ENCODE measurements around the gene TULP1. TPM values are rescaled to one million over a fixed set of nuclear protein-coding genes. Genes with fewer than 3 reads are reported as not detected.

TULP1 gene
- total and polyA plus RNA-seq, 2 of the 13 experiments (the other 11 are each of a cell fraction or from before 2014, with no cell fraction given), result not detected

GRCh38 chr6:35512006-35512405 is 690 bp downstream of the TULP1 start:
- DNase-seq (ENCODE audit: low spot score), result no peak

More at GRCh38 chr6:35512006-35512405, 690 bp downstream of the TULP1 start:
- H3K36me3 ChIP-seq (replicated peaks in 1 of 2; ENCODE audit: control insufficient read depth in 1 of 2, insufficient read depth in 2 of 2, low read length in 2 of 2), result no peaks in the 10 kb centered on the region
- H3K9me3 ChIP-seq (ENCODE audit: low read length), result no peaks in the 10 kb centered on the region
- no peaks in the 10 kb centered on the region for H3K4me1 ChIP-seq (ENCODE audit: insufficient read depth, low read length)
- in situ Hi-C loops (cut with HindIII; ENCODE audit: extremely low pct_ligation_motif_present, low pct_unique_long_range_greater_than_20kb), result no loop called here
- 33% methylated on average over 23 of the region's 26 CpGs for WGBS (ENCODE audit: low lambda C conversion rate)
- H3K9ac ChIP-seq (ENCODE audit: insufficient read depth, low read depth, low read length), result no peak overlapping the region
- ATAC-seq (no peak), FAIRE-seq (no peak)
- H2AFZ ChIP-seq (ENCODE audit: low read length), result no peak overlapping the region
- no peak overlapping the region for H3K27ac ChIP-seq (ENCODE audit: extremely low read length, insufficient read depth, low read length)
- peaks cover 2 to 60% of the 10 kb centered on the region in 2 experiments; a peak in 4 of 5 replicates for H3K27me3 ChIP-seq (ENCODE audit: control insufficient read depth in 1 of 2, insufficient read depth in 2 of 2, low read length in 2 of 2)
- TF ChIP-seq KAT8 (CRISPR knock-in tag; IDR thresholded peaks at IDR 0.05), result no peak
- no peak for TF ChIP-seq SMYD3 (CRISPR knock-in tag; IDR thresholded peaks at IDR 0.05)
- TF ChIP-seq ZBED4 (CRISPR knock-in tag; IDR thresholded peaks at IDR 0.05; ENCODE audit: borderline replicate concordance), result no peak
- no peak for TF ChIP-seq ISL2 (CRISPR knock-in tag; IDR thresholded peaks at IDR 0.05)
- no peak for TF ChIP-seq SNAPC4 (CRISPR knock-in tag; IDR thresholded peaks at IDR 0.05)
- no peak for TF ChIP-seq ZNF329 (CRISPR knock-in tag; IDR thresholded peaks at IDR 0.05; ENCODE audit: low read depth)
- no peak for TF ChIP-seq MAFG (CRISPR knock-in tag; IDR thresholded peaks at IDR 0.05)
- no peak for TF ChIP-seq YEATS4 (CRISPR knock-in tag; IDR thresholded peaks at IDR 0.05; ENCODE audit: borderline replicate concordance)
- no TSS peak for BruUV-seq (replicated peaks)
- ChIA-PET POLR2A (no interaction called here), CTCF (ENCODE audit: low intra/inter-chr PET ratio, low total read pairs) (no interaction called here)
- no peaks in the 10 kb centered on the region for H3K79me2 ChIP-seq (ENCODE audit: insufficient read depth, low read length)
- no peaks in the 10 kb centered on the region for H4K20me1 ChIP-seq (ENCODE audit: insufficient read depth, low read length)
- H3K4me2 ChIP-seq (ENCODE audit: low read depth, low read length), result no peak overlapping the region
- intact Hi-C loops (cut with micrococcal nuclease; ENCODE audit: unreplicated experiment), result no loop called here
- H3K4me3 ChIP-seq (replicated peaks in 1 of 3; ENCODE audit: insufficient read depth in 1 of 3, low read depth in 2 of 3, low read length in 3 of 3), result no peak overlapping the region
